VCaP (cell line): ENCODE data around the gene CCDC24.

Experiments
- H3K27ac ChIP-seq: fragments of 450-650 bp; 2 replicates; pipeline ENCODE4 v1.5.1; 2017
- CTCF ChIP-seq: fragments of 450-650 bp; conservative IDR thresholded peaks from 2 replicates; pipeline ENCODE4 v1.5.1; 2017; ENCODE audit warnings: mild to moderate bottlenecking, moderate library complexity

Gene CCDC24

DNA sequence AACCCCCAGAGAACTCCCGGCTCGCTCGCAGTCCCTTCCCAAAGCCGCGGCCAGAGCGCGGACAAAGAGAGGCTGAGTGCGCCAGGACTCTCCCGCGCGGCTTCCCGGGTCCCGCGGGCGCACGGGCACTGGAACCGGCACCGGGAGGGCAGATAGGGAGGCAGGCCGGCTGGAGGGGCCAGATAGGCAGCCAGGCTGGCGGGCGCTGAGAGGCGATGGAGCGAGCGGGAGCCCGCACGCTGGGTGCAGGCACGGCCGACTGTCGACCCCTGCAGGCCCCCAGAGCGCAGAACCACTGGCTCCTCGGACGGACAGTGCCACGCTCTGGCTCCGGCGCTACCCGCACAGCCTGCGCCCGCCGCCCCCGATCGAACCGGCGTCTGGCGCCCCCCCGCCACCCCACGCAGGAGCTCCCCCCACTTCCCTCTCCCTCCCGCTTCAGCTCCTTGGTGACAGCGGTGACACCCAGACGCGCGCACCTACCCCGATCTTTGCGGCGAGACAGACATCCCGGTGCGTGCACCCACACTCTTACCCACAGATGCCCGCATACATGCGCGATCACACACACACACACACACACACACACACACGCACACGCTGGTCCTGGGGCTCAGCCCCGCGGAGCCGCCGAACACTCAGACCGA lies 39.3 kb downstream of the CCDC24 start:
- peak; percentile 32 for TF ChIP-seq CTCF
- H3K27ac ChIP-seq = peak overlapping the region; percentile 81

GRCh38 chr1:44031252-44032169 lies 40.1 kb downstream of the CCDC24 start, which contains the start of gene SLC6A9:
Gene SLC6A9 (minus strand): TSS chr1:44031462. CDS start chr1:44024277, 7,185 bp downstream.
- peak within 1 kb of the TSS; percentile 81 for H3K27ac ChIP-seq
- no peak for TF ChIP-seq CTCF

- no peak for TF ChIP-seq CTCF
- no peak overlapping the region for H3K27ac ChIP-seq
These were observed 40.9 kb downstream of the CCDC24 start for GRCh38 chr1:44032170-44032790.

DNA sequence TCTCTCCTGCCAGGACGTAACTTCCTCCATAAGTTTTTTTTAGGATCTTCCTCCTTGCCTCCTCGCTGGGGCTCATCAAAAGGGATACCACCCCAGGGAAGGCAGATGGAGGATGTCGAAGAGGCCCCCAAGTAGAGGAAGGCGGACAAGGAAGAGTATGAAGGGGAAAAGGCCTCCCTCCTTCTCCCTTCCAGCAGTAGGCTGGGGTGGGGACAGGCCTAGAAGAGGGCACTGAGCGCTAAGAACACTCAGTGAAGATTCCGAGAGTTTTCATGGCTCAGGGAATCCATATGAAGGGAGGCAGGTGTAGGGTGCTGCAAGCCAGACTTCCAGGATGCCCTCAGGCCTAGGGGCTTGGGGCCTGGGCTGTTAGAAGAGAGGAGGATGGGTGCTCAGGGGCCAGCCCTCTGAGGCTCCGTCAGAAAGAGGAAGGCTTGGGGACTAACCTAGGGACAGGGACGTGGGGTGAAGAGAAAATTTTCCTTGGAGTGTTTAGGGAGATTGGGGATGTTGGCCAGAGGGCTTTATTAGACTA lies 41.7 kb downstream of the CCDC24 start:
- H3K27ac ChIP-seq = no peak overlapping the region
- TF ChIP-seq CTCF = no peak

DNA sequence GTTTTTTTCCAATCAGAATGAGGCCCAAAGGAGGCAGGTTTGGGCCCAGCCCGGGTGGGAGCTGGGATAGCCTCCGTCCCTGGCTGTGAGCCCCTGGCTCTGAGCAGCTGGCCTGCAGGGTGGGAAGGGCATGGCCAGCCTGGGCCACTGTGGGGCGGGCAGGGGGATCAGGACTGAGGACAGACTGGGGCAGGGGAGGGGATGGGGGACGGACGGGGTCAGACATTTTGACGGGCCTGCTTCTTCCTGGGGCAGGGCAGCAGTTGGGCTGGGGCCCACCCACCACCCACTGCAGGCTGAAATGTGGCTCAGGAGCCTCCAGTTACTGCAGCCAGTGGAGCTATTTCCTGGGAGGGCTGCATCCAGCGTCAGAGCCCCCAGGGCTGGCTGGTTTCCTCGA lies 42.4 kb downstream of the CCDC24 start:
- TF ChIP-seq CTCF = no peak
- no peak overlapping the region for H3K27ac ChIP-seq

DNA sequence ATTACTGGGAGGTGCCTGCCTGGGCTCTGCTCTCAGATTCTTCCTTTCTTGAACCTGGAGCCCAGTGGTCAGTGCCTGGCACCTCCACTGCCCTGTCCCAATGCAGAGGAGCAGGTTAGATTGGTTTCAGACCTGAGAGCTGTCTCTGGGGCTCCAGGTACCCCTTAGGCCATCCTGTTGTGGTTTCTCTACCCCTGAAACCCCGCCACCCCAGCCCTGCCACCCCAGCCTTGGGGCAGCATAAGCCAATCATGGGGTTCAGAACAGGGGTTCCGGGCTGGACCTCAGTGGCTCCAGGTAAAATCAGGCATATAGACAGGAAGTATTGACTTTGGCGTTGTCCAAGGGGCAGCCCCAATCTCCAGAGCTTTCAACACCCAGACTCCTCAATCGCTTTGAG lies 43.0 kb downstream of the CCDC24 start:
- TF ChIP-seq CTCF = no peak
- no peak overlapping the region for H3K27ac ChIP-seq
